Stomach (tissue), 9 donors: Measurements from ENCODE around the gene TNK1. TPM values are rescaled to one million over a fixed set of nuclear protein-coding genes. Genes with fewer than 3 reads are reported as not detected.

Experiments
- DNase-seq, 2 donors: peaks; one replicate each; pipeline versions ENCODE4 v3.0.0 to v3.0.0-alpha.2; 2013 to 2019
- H3K27ac ChIP-seq, 5 donors: fragments of 200-600 bp in 4 of 5; sonication (generic) in 4 of 5; one replicate each; pipeline ENCODE4 v1.5.1; 2013 to 2019; ENCODE audit warnings: mild to moderate bottlenecking in 1 of 5, moderate library complexity in 1 of 5
- H3K27me3 ChIP-seq, 3 donors: fragments of 200-600 bp; sonication (generic); one replicate each; pipeline ENCODE4 v1.5.1; 2017 to 2019; ENCODE audit warnings: mixed run types in 1 of 3
- H3K36me3 ChIP-seq, 4 donors: fragments of 200-600 bp; sonication (generic); 1 replicate in 3 of 4; 2 replicates in 1 of 4; pipeline ENCODE4 v1.5.1; 2016 to 2019
- H3K4me1 ChIP-seq, 4 donors: fragments of 200-600 bp; sonication (generic); one replicate each; pipeline ENCODE4 v1.5.1; 2016 to 2019
- H3K4me3 ChIP-seq, 4 donors: fragments of 200-600 bp; sonication (generic) in 3 of 4; one replicate each; pipeline ENCODE4 v1.5.1; 2016 to 2019; ENCODE audit warnings: mild to moderate bottlenecking in 1 of 4
- H3K9me3 ChIP-seq, 4 donors: fragments of 200-600 bp; sonication (generic); one replicate each; pipeline ENCODE4 v1.5.1; 2016 to 2019
- EP300 ChIP-seq: sonication (generic); formaldehyde crosslinking; IDR thresholded peaks from one replicate; pipeline ENCODE4 v1.6.1; 2017; ENCODE audit warnings: antibody characterized with exemption
- POLR2A ChIP-seq, 4 donors: fragments of 450-650 bp; IDR thresholded peaks; one replicate each; pipeline ENCODE4 v1.6.1; 2016; ENCODE audit warnings: antibody characterized with exemption in 4 of 4, control low read depth in 2 of 4, mild to moderate bottlenecking in 1 of 4, moderate library complexity in 1 of 4
- POLR2AphosphoS5 ChIP-seq, 3 donors: sonication (generic); formaldehyde crosslinking; IDR thresholded peaks; one replicate each; pipeline ENCODE4 v1.6.1; 2016; ENCODE audit warnings: antibody characterized with exemption in 3 of 3
- WGBS, 5 donors: extraction: QIAGEN DNeasy Blood & Tissue Kit in 3 of 5; methylation state at CpG; one replicate each; pipeline versions ENCODE4 v1.1.5 to v1.1.7; 2013 to 2018; 5-methylcytosine and 5-hydroxymethylcytosine counted together
- intact Hi-C: fragments of 100-400 bp; cut with DNase I; formaldehyde crosslinking; loops from one replicate; pipeline ENCODE4 v1.15.1; 2023; ENCODE audit warnings: low total_unique reads
- polyA plus RNA-seq, 3 donors: library from polyadenylated mRNA; stranded (reverse); fragments of 200-250 nt; gene quantifications; one replicate each; pipeline ENCODE4 v1.2.3, GENCODE V29; 2013
- total RNA-seq, 5 donors: library from RNA; depleted of rRNA; stranded (reverse); fragments of >200 nt; gene quantifications; one replicate each; pipeline versions ENCODE4 v1.1.0 to v1.2.3, GENCODE V29; 2014 to 2016
- TF ChIP-seq, protein P1 (sequence below), 7 experiments: fragments of 450-650 bp in 4 of 7; fragments of 200-600 bp in 3 of 7; sonication (generic) in 3 of 7; IDR thresholded peaks; one replicate each; pipeline ENCODE4 v1.5.1; 2016 to 2019; ENCODE audit warnings: antibody characterized with exemption in 7 of 7, control low read depth in 2 of 7, mild to moderate bottlenecking in 1 of 7
- donor health status: healthy with polysubstance abuse.
- donor health status: Bipolar disorder and iron deficiency.
- donor health status: healthy.

Gene TNK1
- total and polyA plus RNA-seq, 8 donors: 5.7 to 37.1 (median 10.4) TPM

DNA sequence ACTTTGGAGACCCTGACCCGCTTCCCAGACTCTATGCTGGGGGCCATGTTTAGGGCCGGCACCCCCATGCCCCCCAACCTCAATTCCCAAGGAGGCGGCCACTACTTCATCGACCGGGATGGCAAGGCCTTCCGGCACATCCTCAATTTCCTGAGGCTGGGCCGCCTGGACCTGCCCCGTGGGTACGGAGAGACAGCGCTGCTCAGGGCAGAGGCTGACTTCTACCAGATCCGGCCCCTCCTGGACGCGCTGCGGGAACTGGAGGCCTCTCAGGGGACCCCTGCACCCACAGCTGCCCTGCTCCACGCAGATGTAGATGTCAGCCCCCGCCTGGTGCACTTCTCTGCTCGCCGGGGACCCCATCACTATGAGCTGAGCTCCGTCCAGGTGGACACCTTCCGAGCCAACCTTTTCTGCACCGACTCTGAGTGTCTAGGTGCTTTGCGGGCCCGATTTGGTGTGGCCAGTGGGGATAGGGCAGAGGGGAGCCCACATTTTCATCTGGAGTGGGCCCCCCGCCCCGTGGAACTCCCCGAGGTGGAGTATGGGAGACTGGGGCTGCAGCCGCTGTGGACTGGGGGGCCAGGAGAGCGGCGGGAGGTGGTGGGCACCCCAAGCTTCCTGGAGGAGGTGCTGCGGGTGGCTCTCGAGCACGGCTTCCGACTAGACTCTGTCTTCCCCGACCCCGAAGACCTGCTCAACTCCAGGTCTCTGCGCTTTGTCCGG, 27.8 kb upstream of the TNK1 start:
- no peak for DNase-seq
- TF ChIP-seq, protein P1, sequence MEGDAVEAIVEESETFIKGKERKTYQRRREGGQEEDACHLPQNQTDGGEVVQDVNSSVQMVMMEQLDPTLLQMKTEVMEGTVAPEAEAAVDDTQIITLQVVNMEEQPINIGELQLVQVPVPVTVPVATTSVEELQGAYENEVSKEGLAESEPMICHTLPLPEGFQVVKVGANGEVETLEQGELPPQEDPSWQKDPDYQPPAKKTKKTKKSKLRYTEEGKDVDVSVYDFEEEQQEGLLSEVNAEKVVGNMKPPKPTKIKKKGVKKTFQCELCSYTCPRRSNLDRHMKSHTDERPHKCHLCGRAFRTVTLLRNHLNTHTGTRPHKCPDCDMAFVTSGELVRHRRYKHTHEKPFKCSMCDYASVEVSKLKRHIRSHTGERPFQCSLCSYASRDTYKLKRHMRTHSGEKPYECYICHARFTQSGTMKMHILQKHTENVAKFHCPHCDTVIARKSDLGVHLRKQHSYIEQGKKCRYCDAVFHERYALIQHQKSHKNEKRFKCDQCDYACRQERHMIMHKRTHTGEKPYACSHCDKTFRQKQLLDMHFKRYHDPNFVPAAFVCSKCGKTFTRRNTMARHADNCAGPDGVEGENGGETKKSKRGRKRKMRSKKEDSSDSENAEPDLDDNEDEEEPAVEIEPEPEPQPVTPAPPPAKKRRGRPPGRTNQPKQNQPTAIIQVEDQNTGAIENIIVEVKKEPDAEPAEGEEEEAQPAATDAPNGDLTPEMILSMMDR (IDR thresholded peaks at IDR 0.05): no peak
- TF ChIP-seq POLR2AphosphoS5 (IDR thresholded peaks at IDR 0.05) (no peak), POLR2A (IDR thresholded peaks at IDR 0.05) (no peak), EP300 (no peak)
- Histone ChIP-seq H3K4me3 (peak overlapping the region; percentile 60 to 84 (median 71)), H3K9me3 (no peaks in the 10 kb centered on the region), H3K27me3 (no peaks in the 10 kb centered on the region), H3K36me3 (peaks cover 0 to 1% (median 0%) of the 10 kb centered on the region in 4 donors), H3K4me1 (peaks cover 38 to 76% (median 67%) of the 10 kb centered on the region in 4 donors), H3K27ac (peak overlapping the region in 4 of 5 donors; percentile 95 to 99 (median 98))
- WGBS, 5 donors: 86 to 91% (median 89%) methylated on average over 25 to 37 of the region's 37 CpGs
- intact Hi-C loops: no loop called here

DNA sequence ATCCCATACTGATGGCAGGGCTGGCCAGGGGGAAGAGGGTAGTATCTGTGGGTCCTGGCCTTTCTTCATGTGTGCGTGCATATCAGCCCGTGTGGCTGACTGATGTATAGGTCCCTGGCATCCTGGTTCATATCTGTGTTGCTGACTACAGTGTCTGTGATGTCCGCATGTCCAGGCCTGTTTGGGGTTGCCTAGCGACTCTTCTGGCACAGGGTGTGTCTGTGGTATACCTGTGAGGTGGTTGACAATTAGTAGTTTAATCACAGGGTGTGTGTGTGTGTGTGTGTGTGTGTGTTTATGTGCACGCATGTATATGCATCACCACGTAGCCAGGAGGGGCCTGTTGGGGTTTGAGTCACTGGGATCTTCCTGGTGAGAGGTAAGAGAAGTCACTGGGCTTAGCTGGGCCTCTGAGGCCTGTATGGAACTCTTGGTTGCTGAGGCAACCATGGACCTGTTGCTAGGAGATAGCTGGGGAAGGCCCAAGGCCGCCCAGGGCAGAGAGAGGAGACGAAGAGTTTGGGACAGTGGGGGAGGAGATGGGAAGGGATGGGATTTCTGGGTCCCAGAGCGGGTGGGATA, 26.5 kb upstream of the TNK1 start:
- intact Hi-C loops: no loop called here

DNA sequence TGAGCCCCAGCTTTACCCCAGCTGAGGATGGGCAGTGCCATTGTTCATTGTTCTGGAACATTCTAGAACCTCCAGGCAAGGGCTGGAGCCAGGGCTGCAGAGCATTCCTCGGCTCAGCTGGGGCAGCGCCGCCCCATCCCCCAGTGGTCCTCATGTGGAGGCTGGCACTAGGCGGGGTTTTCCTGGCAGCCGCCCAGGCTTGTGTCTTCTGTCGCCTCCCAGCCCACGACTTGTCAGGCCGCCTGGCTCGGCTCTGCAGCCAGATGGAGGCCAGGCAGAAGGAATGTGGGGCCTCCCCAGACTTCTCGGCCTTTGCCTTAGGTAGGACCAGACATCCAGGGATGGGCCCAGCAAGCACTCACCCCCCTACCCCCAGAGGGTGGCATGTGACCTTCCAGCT, 25.8 kb upstream of the TNK1 start, which contains the start of gene TMEM95:
TMEM95 (plus strand) TSS at position 104 of the 400 bp plus-strand sequence; CDS start at position 153, 49 bp downstream.
- H3K27me3 ChIP-seq: no peaks in the 10 kb centered on the region
- no peaks in the 10 kb centered on the region for H3K36me3 ChIP-seq
- peaks cover 30 to 56% (median 53%) of the 10 kb centered on the region in 4 donors for H3K4me1 ChIP-seq
- H3K9me3 ChIP-seq: no peaks in the 10 kb centered on the region
- H3K4me3 ChIP-seq: no peak within 1 kb of the TSS
- no peak for TF ChIP-seq EP300
- TF ChIP-seq POLR2AphosphoS5 (IDR thresholded peaks at IDR 0.05): no peak
- intact Hi-C loops: no loop called here
- DNase-seq: peak in 1 of 2 donors; percentile 56
- H3K27ac ChIP-seq: peak within 1 kb of the TSS in 4 of 5 donors; percentile 6 to 99 (median 75)
- WGBS, 5 donors: 59 to 72% (median 69%) methylated on average over 3 to 10 of the region's 10 CpGs

More for the DNA sequence above, 26.5 kb upstream of the TNK1 start:
- Histone ChIP-seq H3K36me3 (no peaks in the 10 kb centered on the region), H3K27ac (peak overlapping the region in 4 of 5 donors; percentile 6 to 99 (median 65)), H3K9me3 (no peaks in the 10 kb centered on the region), H3K4me1 (peaks cover 37 to 63% (median 60%) of the 10 kb centered on the region in 4 donors), H3K4me3 (no peak overlapping the region), H3K27me3 (no peaks in the 10 kb centered on the region)
- TF ChIP-seq EP300: no peak
- no peak for TF ChIP-seq POLR2A (IDR thresholded peaks at IDR 0.05)
- TF ChIP-seq POLR2AphosphoS5 (IDR thresholded peaks at IDR 0.05): no peak
- TF ChIP-seq, protein P1 (IDR thresholded peaks at IDR 0.05): no peak
- DNase-seq: peak in 1 of 2 donors; percentile 71
- 56 to 68% (median 62%) methylated on average over 9 of the region's 9 CpGs for WGBS, 5 donors

DNA sequence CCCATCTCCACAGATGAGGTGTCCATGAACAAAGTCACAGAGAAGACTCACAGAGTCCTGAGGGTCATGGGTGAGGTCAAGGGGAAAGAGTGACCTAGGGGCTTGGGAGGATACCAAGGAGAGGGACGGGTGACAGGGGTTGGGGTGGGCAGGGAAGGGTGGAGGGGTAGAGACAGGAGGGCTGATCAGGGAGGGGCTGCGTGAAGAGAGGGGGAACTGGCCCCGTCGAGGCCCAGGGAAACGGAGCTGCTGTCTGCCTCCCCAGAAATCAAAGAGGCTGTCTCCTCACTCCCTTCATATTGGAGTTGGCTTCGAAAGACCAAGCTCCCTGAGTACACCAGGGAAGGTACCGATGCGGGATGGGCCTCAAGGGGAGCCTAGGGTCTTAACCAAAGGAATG, 25.3 kb upstream of the TNK1 start:
- Histone ChIP-seq H3K4me3 (no peak overlapping the region), H3K27ac (peak overlapping the region in 3 of 5 donors; percentile 40 to 99 (median 54)), H3K36me3 (no peaks in the 10 kb centered on the region), H3K27me3 (no peaks in the 10 kb centered on the region), H3K9me3 (no peaks in the 10 kb centered on the region), H3K4me1 (peaks cover 25 to 51% (median 48%) of the 10 kb centered on the region in 4 donors)
- no peak for DNase-seq
- TF ChIP-seq POLR2AphosphoS5 (IDR thresholded peaks at IDR 0.05) (no peak), EP300 (no peak), POLR2A (IDR thresholded peaks at IDR 0.05) (no peak)
- TF ChIP-seq, protein P1 (IDR thresholded peaks at IDR 0.05): no peak
- intact Hi-C loops: no loop called here
- WGBS, 5 donors: 72 to 85% (median 74%) methylated on average over 8 of the region's 8 CpGs
